ENCODE data around the gene GABARAP. TPM values are rescaled to one million over a fixed set of nuclear protein-coding genes. Genes with fewer than 3 reads are reported as not detected.

The GABARAP gene
- total and polyA plus RNA-seq, 2 experiments from 2014 or later, result 517 to 772 TPM

DNA sequence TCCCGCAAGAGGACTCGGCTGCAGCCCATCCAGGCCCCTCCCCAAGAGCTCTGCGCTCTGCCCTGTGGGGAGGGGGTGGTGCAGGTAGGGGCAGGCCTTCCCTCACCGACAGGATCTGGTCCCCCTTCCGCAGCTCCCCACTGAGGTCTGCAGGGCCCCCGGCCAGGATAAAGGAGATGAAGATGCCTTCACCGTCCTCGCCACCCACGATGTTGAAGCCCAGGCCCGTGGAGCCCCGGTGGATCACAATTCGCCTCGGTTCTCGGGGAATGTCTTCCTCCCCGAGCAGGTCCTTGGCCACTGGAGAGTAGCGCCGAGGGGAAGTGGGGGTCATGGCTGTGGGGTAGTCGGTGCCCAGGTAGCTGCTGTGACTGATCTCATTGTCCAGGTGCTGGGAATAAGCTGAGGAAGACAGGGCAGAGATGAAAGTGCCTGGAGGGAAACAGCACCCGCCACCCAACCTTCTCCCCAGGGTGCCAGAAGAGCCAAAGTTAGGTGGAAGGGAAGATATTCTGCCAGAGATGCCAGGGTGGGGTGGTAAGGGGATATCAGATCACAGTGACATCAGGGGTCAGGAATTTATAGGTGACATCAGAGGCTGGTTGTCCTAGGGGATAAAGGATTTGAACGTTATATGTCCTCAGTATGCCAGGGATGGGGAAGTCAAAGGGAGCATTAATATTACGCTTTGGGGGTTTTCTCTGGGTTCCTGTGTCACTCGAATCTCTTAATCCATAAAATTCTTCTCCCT, 45.4 kb downstream of the GABARAP start:
- Histone ChIP-seq H3K9me3 (ENCODE audit: low read depth) (no peaks in the 10 kb centered on the region), H3K4me1 (ENCODE audit: low read depth) (no peaks in the 10 kb centered on the region), H3K27me3 (no peaks in the 10 kb centered on the region), H3K36me3 (peaks cover 24% of the 10 kb centered on the region), H3K27ac (no peak overlapping the region), H3K4me3 (no peak overlapping the region)
- no peak for DNase-seq (ENCODE audit: low read depth in 1 of 2, low spot score in 1 of 2)
- TF ChIP-seq, protein P1, sequence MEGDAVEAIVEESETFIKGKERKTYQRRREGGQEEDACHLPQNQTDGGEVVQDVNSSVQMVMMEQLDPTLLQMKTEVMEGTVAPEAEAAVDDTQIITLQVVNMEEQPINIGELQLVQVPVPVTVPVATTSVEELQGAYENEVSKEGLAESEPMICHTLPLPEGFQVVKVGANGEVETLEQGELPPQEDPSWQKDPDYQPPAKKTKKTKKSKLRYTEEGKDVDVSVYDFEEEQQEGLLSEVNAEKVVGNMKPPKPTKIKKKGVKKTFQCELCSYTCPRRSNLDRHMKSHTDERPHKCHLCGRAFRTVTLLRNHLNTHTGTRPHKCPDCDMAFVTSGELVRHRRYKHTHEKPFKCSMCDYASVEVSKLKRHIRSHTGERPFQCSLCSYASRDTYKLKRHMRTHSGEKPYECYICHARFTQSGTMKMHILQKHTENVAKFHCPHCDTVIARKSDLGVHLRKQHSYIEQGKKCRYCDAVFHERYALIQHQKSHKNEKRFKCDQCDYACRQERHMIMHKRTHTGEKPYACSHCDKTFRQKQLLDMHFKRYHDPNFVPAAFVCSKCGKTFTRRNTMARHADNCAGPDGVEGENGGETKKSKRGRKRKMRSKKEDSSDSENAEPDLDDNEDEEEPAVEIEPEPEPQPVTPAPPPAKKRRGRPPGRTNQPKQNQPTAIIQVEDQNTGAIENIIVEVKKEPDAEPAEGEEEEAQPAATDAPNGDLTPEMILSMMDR (IDR thresholded peaks at IDR 0.05; ENCODE audit: low read depth, low read length), result no peak

DNA sequence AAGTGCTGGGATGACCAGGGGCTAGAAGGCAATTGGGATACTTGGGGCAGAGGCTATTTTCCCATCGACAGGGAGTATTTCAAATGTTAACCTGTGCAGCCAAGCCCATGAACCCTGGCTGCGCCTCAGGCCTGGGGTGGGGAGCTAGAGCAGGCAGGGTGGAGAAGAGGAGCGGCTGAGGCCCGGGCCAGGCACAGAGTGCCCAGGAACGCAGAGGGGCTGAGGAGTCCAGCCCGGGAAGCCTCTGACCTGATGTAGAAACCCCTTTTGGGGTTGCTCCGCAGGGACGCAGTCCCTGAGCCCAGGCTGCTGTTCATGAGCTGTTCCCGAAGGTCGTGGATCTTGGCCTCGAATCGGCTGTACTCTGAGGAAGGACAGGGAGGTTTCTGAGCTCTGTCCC, 46.3 kb downstream of the GABARAP start:
- H3K4me1 ChIP-seq (ENCODE audit: low read depth), result peaks cover 4% of the 10 kb centered on the region
- peaks cover 16% of the 10 kb centered on the region for H3K36me3 ChIP-seq
- H3K9me3 ChIP-seq (ENCODE audit: low read depth), result no peaks in the 10 kb centered on the region
- TF ChIP-seq, protein P1 (IDR thresholded peaks at IDR 0.05; ENCODE audit: low read depth, low read length), result no peak
- DNase-seq (ENCODE audit: low read depth in 1 of 2, low spot score in 1 of 2), result no peak
- no peak overlapping the region for H3K4me3 ChIP-seq
- H3K27ac ChIP-seq, result no peak overlapping the region
- H3K27me3 ChIP-seq, result no peaks in the 10 kb centered on the region

DNA sequence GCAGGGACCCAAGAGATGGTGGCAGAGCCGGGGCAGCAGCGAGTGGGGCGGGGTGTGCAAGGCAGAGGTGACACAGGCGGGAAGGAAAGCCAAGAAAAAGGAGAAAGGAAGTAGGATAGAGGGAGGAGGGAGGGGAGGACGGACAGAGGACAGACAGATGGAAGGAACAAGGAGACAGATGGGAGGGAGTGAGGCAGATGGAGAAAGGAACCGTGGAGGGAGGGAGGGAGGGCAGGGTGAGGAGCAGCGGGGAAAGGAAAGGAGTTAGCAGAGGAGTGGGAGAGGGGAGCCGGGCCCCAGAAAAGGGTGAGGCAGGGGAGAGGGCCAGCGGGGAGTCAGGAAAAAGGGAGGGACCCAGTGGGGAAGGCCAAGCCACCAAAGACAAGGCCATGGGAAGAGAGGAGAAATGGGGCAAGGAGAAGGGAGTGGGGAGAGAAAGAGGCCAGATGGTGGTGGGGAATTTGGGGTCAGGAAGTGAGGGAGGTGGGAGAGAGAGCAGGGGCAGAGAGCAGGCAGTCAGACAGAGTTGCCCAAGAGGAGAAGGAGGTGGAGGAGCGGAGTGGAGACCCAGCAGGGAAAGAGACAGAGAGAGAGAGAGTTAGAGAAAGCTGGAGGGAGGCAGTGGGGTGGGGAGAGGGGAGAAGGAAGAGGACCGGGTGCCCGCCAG, 49.8 kb downstream of the GABARAP start:
- Histone ChIP-seq H3K36me3 (peaks cover 18% of the 10 kb centered on the region), H3K27ac (no peak overlapping the region)
- TF ChIP-seq, protein P1 (IDR thresholded peaks at IDR 0.05; ENCODE audit: low read depth, low read length), result no peak

DNA sequence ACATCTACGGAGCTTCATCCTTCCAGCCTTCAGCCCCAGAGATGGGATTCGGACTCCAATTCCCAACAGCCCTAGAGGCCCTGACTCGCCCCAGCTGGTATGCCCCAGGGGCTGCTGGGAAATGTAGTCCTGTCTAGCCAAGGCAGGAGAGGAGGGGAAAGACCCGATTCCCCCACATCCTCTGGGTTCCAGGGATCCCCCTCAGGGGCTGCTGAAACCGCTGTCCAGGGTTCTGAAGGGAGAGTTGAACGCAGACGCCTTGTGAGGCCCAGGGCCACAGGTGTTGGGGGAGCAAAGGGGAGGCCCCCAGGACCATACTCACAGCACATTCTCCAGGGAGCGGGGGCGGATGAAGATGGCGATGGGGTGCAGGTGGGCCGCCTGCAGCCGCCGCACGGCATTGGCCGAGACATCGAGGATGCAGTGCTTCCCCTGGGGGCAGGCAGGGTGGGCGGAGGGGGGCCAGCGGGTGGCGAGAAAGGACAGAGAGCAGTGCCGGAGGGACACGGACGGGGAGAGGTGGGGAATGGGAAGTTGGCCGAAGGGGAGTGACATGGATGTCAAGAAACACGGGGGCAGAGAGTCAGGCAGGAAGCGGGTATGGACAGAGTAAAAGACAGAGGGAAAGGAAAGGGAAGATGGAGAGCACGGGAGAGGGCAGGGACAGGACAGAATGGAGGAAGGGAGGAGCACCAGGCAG, 50.5 kb downstream of the GABARAP start:
- H3K36me3 ChIP-seq, result peaks cover 18% of the 10 kb centered on the region
- peaks cover 5% of the 10 kb centered on the region for H3K4me1 ChIP-seq (ENCODE audit: low read depth)
- TF ChIP-seq, protein P1 (IDR thresholded peaks at IDR 0.05; ENCODE audit: low read depth, low read length), result no peak
- H3K27ac ChIP-seq, result peak overlapping the region; percentile 84
- H3K9me3 ChIP-seq (ENCODE audit: low read depth), result no peaks in the 10 kb centered on the region
- DNase-seq (ENCODE audit: low read depth in 1 of 2, low spot score in 1 of 2), result peak; percentile 40 to 69
- no peaks in the 10 kb centered on the region for H3K27me3 ChIP-seq
- no peak overlapping the region for H3K4me3 ChIP-seq

More for the DNA sequence above, 49.8 kb downstream of the GABARAP start:
- H3K27me3 ChIP-seq, result no peaks in the 10 kb centered on the region
- no peak overlapping the region for H3K4me3 ChIP-seq
- H3K4me1 ChIP-seq (ENCODE audit: low read depth), result peaks cover 5% of the 10 kb centered on the region
- H3K9me3 ChIP-seq (ENCODE audit: low read depth), result no peaks in the 10 kb centered on the region
- DNase-seq (ENCODE audit: low read depth in 1 of 2, low spot score in 1 of 2), result no peak

DNA sequence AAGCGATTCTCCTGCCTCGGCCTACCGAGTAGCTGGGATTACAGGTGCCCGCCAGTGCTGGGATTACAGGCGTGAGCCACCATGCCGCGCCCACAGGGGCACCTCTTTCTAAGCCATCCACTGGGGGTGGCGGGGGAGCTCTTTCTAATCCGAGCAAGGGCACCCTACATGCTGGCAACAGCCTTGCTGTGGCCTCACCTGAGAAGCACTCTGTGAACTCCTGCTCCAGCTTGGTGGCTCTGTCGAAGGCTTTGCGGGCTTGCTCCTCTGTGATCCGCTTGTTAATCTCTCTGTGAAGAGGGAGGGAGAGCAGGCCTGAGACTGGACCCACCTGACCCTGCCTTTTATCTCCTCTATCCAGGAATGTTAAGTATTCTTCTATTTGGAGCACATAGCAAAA, 51.2 kb downstream of the GABARAP start:
- H3K27ac ChIP-seq, result peak overlapping the region; percentile 84
- TF ChIP-seq, protein P1 (IDR thresholded peaks at IDR 0.05; ENCODE audit: low read depth, low read length), result no peak
- H3K4me3 ChIP-seq, result no peak overlapping the region
- peaks cover 5% of the 10 kb centered on the region for H3K4me1 ChIP-seq (ENCODE audit: low read depth)
- no peaks in the 10 kb centered on the region for H3K27me3 ChIP-seq
- DNase-seq (ENCODE audit: low read depth in 1 of 2, low spot score in 1 of 2), result no peak
- no peaks in the 10 kb centered on the region for H3K9me3 ChIP-seq (ENCODE audit: low read depth)
- peaks cover 14% of the 10 kb centered on the region for H3K36me3 ChIP-seq
